Mesenchymal stem cell (in vitro differentiated cells and primary cell): ENCODE results near the gene CYP11A1.
A peak's percentile ranks its signal among the peaks of the same experiment; 100 is the strongest.

Experiments
- DNase-seq: peaks from one replicate; pipeline ENCODE4 v3.0.0-alpha.2; 2013
- H2AFZ ChIP-seq: one replicate; pipeline ENCODE4 v1.6.1; 2013; ENCODE audit warnings: low read depth, mild to moderate bottlenecking, control low read depth, inconsistent platforms, low read length, moderate library complexity
- H2AK5ac ChIP-seq: 2 replicates; pipeline ENCODE4 v1.6.1; 2013; ENCODE audit warnings: low read length, moderate library complexity, mild to moderate bottlenecking, inconsistent platforms; ENCODE audit not compliant: severe bottlenecking
- H2BK120ac ChIP-seq: one replicate; pipeline ENCODE4 v1.6.1; 2013; ENCODE audit warnings: low read depth, mild to moderate bottlenecking, inconsistent platforms, low read length, moderate library complexity
- H2BK12ac ChIP-seq, 2 experiments: one replicate each; pipeline ENCODE4 v1.6.1; 2013; ENCODE audit warnings: inconsistent platforms in 2 of 2, low read length in 2 of 2, mild to moderate bottlenecking in 2 of 2, moderate library complexity in 2 of 2, control low read depth in 1 of 2
- H2BK15ac ChIP-seq: one replicate; pipeline ENCODE4 v1.6.1; 2013; ENCODE audit warnings: mild to moderate bottlenecking, low read depth, inconsistent platforms; ENCODE audit not compliant: poor library complexity, severe bottlenecking
- H2BK5ac ChIP-seq: 2 replicates; pipeline ENCODE4 v1.6.1; 2013; ENCODE audit warnings: low read depth, mild to moderate bottlenecking, low read length, control low read depth, inconsistent platforms; ENCODE audit not compliant: poor library complexity, severe bottlenecking
- H3K14ac ChIP-seq, 2 experiments: one replicate each; pipeline ENCODE4 v1.6.1; 2013; ENCODE audit warnings: inconsistent platforms in 2 of 2, low read length in 2 of 2, control low read depth in 1 of 2, mild to moderate bottlenecking in 1 of 2, moderate library complexity in 1 of 2
- H3K18ac ChIP-seq, 2 experiments: one replicate each; pipeline ENCODE4 v1.6.1; 2013; ENCODE audit warnings: inconsistent platforms in 2 of 2, low read length in 2 of 2, control low read depth in 1 of 2, low read depth in 1 of 2, mild to moderate bottlenecking in 1 of 2
- H3K23ac ChIP-seq, 2 experiments: one replicate each; pipeline ENCODE4 v1.6.1; 2013; ENCODE audit warnings: inconsistent platforms in 2 of 2, low read length in 2 of 2, mild to moderate bottlenecking in 2 of 2, moderate library complexity in 2 of 2, control low read depth in 1 of 2
- H3K27ac ChIP-seq: 2 replicates; pipeline ENCODE4 v1.5.1; 2013; ENCODE audit warnings: mild to moderate bottlenecking, moderate library complexity, low read length, control low read depth, inconsistent platforms; ENCODE audit not compliant: poor library complexity, severe bottlenecking
- H3K27me3 ChIP-seq, 2 experiments: 2 replicates each; pipeline versions ENCODE4 v1.6.1 to v1.7.0; 2013; ENCODE audit warnings: low read length in 2 of 2, mild to moderate bottlenecking in 2 of 2, moderate library complexity in 2 of 2, control low read depth in 1 of 2, inconsistent platforms in 1 of 2; ENCODE audit not compliant: control insufficient read depth in 1 of 2, insufficient read depth in 1 of 2
- H3K36me3 ChIP-seq, 2 experiments: 2 replicates each; pipeline versions ENCODE4 v1.6.1 to v1.7.0; 2013; ENCODE audit warnings: low read length in 2 of 2, control low read depth in 1 of 2, inconsistent platforms in 1 of 2, low read depth in 1 of 2, mild to moderate bottlenecking in 1 of 2; ENCODE audit not compliant: insufficient read depth in 2 of 2, control insufficient read depth in 1 of 2
- H3K4ac ChIP-seq, 2 experiments: one replicate each; pipeline ENCODE4 v1.6.1; 2013; ENCODE audit warnings: inconsistent platforms in 2 of 2, low read length in 2 of 2, mild to moderate bottlenecking in 2 of 2, moderate library complexity in 2 of 2, control low read depth in 1 of 2, low read depth in 1 of 2
- H3K4me1 ChIP-seq: 2 replicates; pipeline ENCODE4 v1.6.1; 2013; ENCODE audit warnings: low read depth, low read length, control low read depth; ENCODE audit not compliant: control insufficient read depth, insufficient read depth
- H3K4me2 ChIP-seq: 2 replicates; pipeline ENCODE4 v1.6.1; 2013; ENCODE audit warnings: low read length, mild to moderate bottlenecking, inconsistent platforms; ENCODE audit not compliant: poor library complexity, severe bottlenecking
- H3K4me3 ChIP-seq, 2 experiments: 2 replicates each; pipeline versions ENCODE4 v1.5.1 to v1.7.0; 2013; ENCODE audit warnings: low read length in 2 of 2, mild to moderate bottlenecking in 2 of 2, control low read depth in 1 of 2, low read depth in 1 of 2; ENCODE audit not compliant: insufficient read depth in 1 of 2
- H3K79me1 ChIP-seq: replicated peaks from 2 replicates; pipeline ENCODE4 v1.6.1; 2013; ENCODE audit warnings: mild to moderate bottlenecking, control low read depth, low read length, inconsistent platforms; ENCODE audit not compliant: poor library complexity, severe bottlenecking
- H3K9ac ChIP-seq: 2 replicates; pipeline ENCODE4 v1.7.0; 2013; ENCODE audit warnings: mild to moderate bottlenecking, low read length, moderate library complexity
- H3K9me3 ChIP-seq: 2 replicates; pipeline ENCODE4 v1.7.0; 2013; ENCODE audit warnings: mild to moderate bottlenecking, low read length; ENCODE audit not compliant: control insufficient read depth
- H4K8ac ChIP-seq: one replicate; pipeline ENCODE4 v1.6.1; 2013; ENCODE audit warnings: inconsistent platforms, mild to moderate bottlenecking, low read length, moderate library complexity
- H4K91ac ChIP-seq: one replicate; pipeline ENCODE4 v1.6.1; 2013; ENCODE audit warnings: mild to moderate bottlenecking, low read length, inconsistent platforms
- WGBS: methylation state at CpG from one replicate; pipeline ENCODE4 v1.1.7; 2013; ENCODE audit warnings: mixed read lengths; 5-methylcytosine and 5-hydroxymethylcytosine counted together

Gene CYP11A1

DNA sequence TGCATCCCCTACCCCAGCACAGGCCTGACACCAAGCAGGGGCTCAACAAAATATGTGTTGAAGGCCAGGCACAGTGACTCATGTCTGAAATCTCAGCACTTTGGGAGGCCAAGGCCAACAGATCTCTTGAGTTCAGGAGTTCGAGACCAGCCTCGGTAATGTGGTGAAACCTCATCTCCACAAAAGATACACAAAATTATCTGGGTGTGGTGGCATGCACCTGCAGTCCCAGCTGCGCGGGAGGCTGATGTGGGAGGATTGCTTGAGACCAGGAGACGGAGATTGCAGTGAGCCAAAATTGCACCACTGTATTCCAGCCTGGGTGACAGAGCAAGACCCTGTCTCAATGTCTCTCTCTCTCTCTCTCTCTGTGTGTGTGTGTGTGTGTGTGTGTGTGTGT is 30.7 kb upstream of the CYP11A1 start:
- no peak overlapping the region for H3K18ac ChIP-seq
- no peaks in the 10 kb centered on the region for H3K36me3 ChIP-seq
- no peak overlapping the region for H2BK15ac ChIP-seq
- H2AK5ac ChIP-seq: peak overlapping the region; percentile 70
- H3K9ac ChIP-seq: no peak overlapping the region
- H3K4me1 ChIP-seq: peaks cover 61% of the 10 kb centered on the region
- no peak overlapping the region for H4K8ac ChIP-seq
- H2BK5ac ChIP-seq: no peak overlapping the region
- no peaks in the 10 kb centered on the region for H3K27me3 ChIP-seq
- H3K27ac ChIP-seq: peak overlapping the region; percentile 13
- no peaks in the 10 kb centered on the region for H3K9me3 ChIP-seq
- no peak for DNase-seq
- H3K4me2 ChIP-seq: no peak overlapping the region
- no peak overlapping the region for H3K23ac ChIP-seq
- peak overlapping the region in 1 of 2 experiments; percentile 22 for H3K14ac ChIP-seq
- no peak overlapping the region for H2BK12ac ChIP-seq
- no peak overlapping the region for H2AFZ ChIP-seq
- 100% methylated on average over 4 of the region's 5 CpGs for WGBS
- H2BK120ac ChIP-seq: no peak overlapping the region
- H4K91ac ChIP-seq: no peak overlapping the region
- no peak overlapping the region for H3K4me3 ChIP-seq
- peaks cover 5% of the 10 kb centered on the region for H3K79me1 ChIP-seq
- no peak overlapping the region for H3K4ac ChIP-seq

DNA sequence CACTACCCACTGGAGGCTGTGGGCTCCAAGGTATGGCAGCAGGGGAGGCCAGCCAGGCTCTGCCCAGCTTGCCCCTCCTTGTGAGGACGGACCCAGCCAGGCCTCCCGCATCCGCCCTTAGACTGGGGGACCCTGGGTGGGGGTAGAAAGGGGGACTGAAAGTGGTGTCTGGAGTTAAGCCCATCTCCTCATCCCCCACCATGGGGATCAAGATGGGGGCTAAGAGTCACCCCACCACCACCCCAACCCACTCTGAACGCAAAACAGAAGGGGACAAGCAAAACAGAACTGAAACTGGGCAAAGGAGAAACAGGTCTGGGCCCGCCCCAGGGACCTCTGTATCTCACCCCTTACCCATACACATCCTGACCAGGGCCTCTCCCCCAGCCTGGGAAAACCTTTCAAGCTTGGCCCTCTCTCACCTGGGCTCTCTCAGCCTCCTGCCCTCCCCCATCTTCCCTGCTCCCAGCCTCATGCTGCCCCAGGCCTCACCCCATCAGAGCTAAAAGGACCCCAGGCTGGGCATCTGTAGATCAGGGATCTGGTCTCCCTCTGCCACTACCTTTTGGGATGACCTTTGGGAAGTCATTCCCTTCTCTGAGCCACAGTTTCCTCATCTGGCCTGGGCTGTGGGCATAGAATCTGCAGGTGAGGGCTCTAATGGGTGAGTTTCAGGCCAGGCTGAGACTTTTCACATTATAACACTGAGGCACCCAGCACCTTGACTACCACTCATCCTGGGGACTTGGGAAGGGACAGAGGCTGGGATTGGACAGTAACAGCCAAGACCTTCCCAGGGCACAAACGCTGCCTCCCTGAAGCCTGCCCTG is 30.0 kb upstream of the CYP11A1 start:
- Histone ChIP-seq H3K79me1 (peaks cover 5% of the 10 kb centered on the region), H3K4me2 (no peak overlapping the region)
- WGBS: 87% methylated on average over 4 of the region's 6 CpGs

DNA sequence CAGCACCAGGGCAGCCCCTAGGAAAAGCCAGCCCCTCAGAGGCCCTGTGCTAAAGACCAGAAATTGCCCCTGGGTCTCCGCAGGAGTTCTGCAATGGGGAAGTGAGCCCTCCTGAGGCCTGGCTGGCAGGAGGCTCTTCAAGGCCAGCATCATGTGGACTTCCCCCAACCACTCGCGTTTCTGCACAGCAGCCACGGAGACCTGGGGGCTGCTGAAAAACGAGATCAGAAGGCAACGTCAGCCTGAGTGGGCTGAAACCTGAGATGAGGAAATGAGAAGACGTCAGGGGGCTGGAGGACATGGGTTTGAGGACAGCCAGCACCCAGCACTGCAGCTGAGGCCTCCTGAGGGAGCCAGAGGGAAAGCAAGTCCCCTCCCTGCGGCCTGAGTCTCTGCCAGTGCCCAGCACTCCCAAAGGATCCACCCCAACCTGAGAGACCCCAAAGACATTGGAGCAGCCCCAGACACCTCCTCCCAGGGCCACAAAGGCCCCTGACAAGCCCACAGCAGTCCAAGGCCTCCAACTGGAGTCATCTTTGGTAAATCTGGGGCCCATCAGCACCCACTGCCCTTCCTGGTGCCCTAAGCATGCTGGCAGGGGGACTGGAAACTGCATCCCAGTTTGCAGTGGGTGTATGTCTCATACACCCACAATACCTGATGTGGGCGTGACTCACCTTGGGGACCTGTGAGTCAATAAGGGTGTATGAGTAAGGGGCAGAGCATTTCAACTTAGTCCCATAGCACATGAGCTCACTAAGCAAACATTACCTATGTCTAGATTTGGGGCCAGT is 29.2 kb upstream of the CYP11A1 start:
- Histone ChIP-seq H3K4me1 (peaks cover 55% of the 10 kb centered on the region), H3K4me2 (no peak overlapping the region), H3K4ac (peak overlapping the region in 1 of 2 experiments; percentile 28), H3K9me3 (no peaks in the 10 kb centered on the region), H3K36me3 (no peaks in the 10 kb centered on the region), H3K23ac (no peak overlapping the region), H2AFZ (no peak overlapping the region), H3K79me1 (peaks cover 5% of the 10 kb centered on the region), H2AK5ac (peak overlapping the region; percentile 30), H4K8ac (no peak overlapping the region), H4K91ac (no peak overlapping the region), H2BK12ac (no peak overlapping the region), H3K27me3 (no peaks in the 10 kb centered on the region), H2BK120ac (no peak overlapping the region), H3K27ac (peak overlapping the region; percentile 47), H2BK5ac (no peak overlapping the region), H3K14ac (peak overlapping the region in 1 of 2 experiments; percentile 6), H3K9ac (peak overlapping the region; percentile 50), H3K18ac (peak overlapping the region in 1 of 2 experiments; percentile 5), H3K4me3 (no peak overlapping the region), H2BK15ac (no peak overlapping the region)
- DNase-seq: no peak
- 50% methylated on average over 9 of the region's 9 CpGs for WGBS

More for the DNA sequence above, 30.0 kb upstream of the CYP11A1 start:
- Histone ChIP-seq H3K14ac (peak overlapping the region in 1 of 2 experiments; percentile 22), H3K4me1 (peaks cover 55% of the 10 kb centered on the region), H2BK120ac (no peak overlapping the region), H2AK5ac (peak overlapping the region; percentile 82), H2BK5ac (peak overlapping the region; percentile 19), H3K27ac (peak overlapping the region; percentile 47), H3K9ac (peak overlapping the region; percentile 50), H3K9me3 (no peaks in the 10 kb centered on the region), H2AFZ (no peak overlapping the region), H3K4me3 (no peak overlapping the region), H2BK15ac (no peak overlapping the region), H3K18ac (no peak overlapping the region), H3K23ac (no peak overlapping the region), H4K91ac (no peak overlapping the region), H3K36me3 (no peaks in the 10 kb centered on the region), H3K4ac (peak overlapping the region in 1 of 2 experiments; percentile 28), H4K8ac (no peak overlapping the region), H3K27me3 (no peaks in the 10 kb centered on the region), H2BK12ac (no peak overlapping the region)
- DNase-seq: no peak

GRCh38 chr15:74396146-74396438 is 28.6 kb upstream of the CYP11A1 start:
- H2BK15ac ChIP-seq: no peak overlapping the region
- no peak overlapping the region for H3K18ac ChIP-seq
- H2AFZ ChIP-seq: no peak overlapping the region
- H4K8ac ChIP-seq: no peak overlapping the region
- H3K4ac ChIP-seq: no peak overlapping the region
- H2BK120ac ChIP-seq: no peak overlapping the region
- peaks cover 7% of the 10 kb centered on the region for H3K79me1 ChIP-seq
- H3K27me3 ChIP-seq: no peaks in the 10 kb centered on the region
- no peak overlapping the region for H2BK5ac ChIP-seq
- peaks cover 49% of the 10 kb centered on the region for H3K4me1 ChIP-seq
- H2AK5ac ChIP-seq: peak overlapping the region; percentile 21
- H3K23ac ChIP-seq: no peak overlapping the region
- H3K9ac ChIP-seq: no peak overlapping the region
- no peak overlapping the region for H4K91ac ChIP-seq
- no peaks in the 10 kb centered on the region for H3K9me3 ChIP-seq
- DNase-seq: no peak
- 82% methylated on average over 10 of the region's 10 CpGs for WGBS
- no peak overlapping the region for H2BK12ac ChIP-seq
- H3K4me2 ChIP-seq: no peak overlapping the region
- no peak overlapping the region for H3K27ac ChIP-seq
- no peak overlapping the region for H3K4me3 ChIP-seq
- no peaks in the 10 kb centered on the region for H3K36me3 ChIP-seq
- H3K14ac ChIP-seq: no peak overlapping the region
